Naive B cell (primary cell): ENCODE measurements around the gene PDPN. TPM values are rescaled to one million over a fixed set of nuclear protein-coding genes. Genes with fewer than 3 reads are reported as not detected.

ENCODE experiments used
- ATAC-seq, 2 donors: fragments of 150-1000 bp; cut with Tn5 transposase; 2 replicates each; pipeline ENCODE4 v1.10.0; 2021; ENCODE audit warnings: low read depth in 2 of 2, mild to moderate bottlenecking in 2 of 2, moderate library complexity in 2 of 2
- DNase-seq: peaks from one replicate; pipeline ENCODE4 v3.0.0; 2022
- H3K27ac Mint-ChIP-seq, 6 donors: one replicate each; pipeline ENCODE4 v1.8.0; 2020 to 2022; ENCODE audit warnings: mild to moderate bottlenecking in 6 of 6, mixed read lengths in 6 of 6, moderate library complexity in 5 of 6, inconsistent platforms in 2 of 6
- H3K27me3 Mint-ChIP-seq, 3 donors: one replicate each; pipeline ENCODE4 v1.8.0; 2021 to 2022; ENCODE audit warnings: mixed read lengths in 3 of 3, mild to moderate bottlenecking in 1 of 3
- H3K36me3 Mint-ChIP-seq, 2 donors: one replicate each; pipeline ENCODE4 v1.8.0; 2020 to 2022; ENCODE audit warnings: mixed read lengths in 2 of 2, inconsistent platforms in 1 of 2, mild to moderate bottlenecking in 1 of 2
- H3K4me1 Mint-ChIP-seq, 3 donors: one replicate each; pipeline ENCODE4 v1.8.0; 2020 to 2022; ENCODE audit warnings: mixed read lengths in 3 of 3, inconsistent platforms in 1 of 3, mild to moderate bottlenecking in 1 of 3, moderate library complexity in 1 of 3
- H3K4me3 Mint-ChIP-seq, 8 donors: one replicate each; pipeline ENCODE4 v1.8.0; 2020 to 2022; ENCODE audit warnings: mild to moderate bottlenecking in 8 of 8, mixed read lengths in 8 of 8, moderate library complexity in 8 of 8, inconsistent platforms in 2 of 8
- H3K9me3 Mint-ChIP-seq, 7 donors: one replicate each; pipeline ENCODE4 v1.8.0; 2020 to 2022; ENCODE audit warnings: mixed read lengths in 7 of 7, mild to moderate bottlenecking in 5 of 7, inconsistent platforms in 2 of 7, moderate library complexity in 1 of 7
- polyA plus RNA-seq, 6 donors: library from polyadenylated mRNA; unstranded; fragments of 300-500 nt; fragmentation: Illumina TruSeq; gene quantifications; one replicate each; pipeline ENCODE4 v1.2.3, GENCODE V29; 2021; ENCODE audit warnings: low read depth in 6 of 6

PDPN gene, protein sequence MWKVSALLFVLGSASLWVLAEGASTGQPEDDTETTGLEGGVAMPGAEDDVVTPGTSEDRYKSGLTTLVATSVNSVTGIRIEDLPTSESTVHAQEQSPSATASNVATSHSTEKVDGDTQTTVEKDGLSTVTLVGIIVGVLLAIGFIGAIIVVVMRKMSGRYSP
- polyA plus RNA-seq, result not detected

DNA sequence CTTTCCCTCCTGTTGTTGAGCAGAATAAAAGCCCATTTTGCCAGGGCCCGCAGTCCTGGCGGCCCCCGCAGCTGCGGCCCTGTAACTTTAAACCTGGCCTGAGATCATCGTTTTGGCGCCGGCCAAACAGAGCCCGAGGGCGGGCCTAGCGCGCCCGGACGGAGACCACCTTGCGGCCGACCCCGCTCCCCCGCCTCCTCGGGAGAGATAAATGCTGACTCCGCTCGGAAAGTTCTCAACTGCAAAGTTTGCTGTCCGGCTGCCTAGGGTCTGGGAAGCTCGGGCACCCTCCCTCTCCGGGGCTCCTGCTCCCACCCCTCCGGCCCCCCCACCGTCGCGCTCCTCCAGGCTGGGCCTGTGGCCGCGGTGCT lies at the start of gene PDPN:
Gene PDPN, plus strand, starts transcription at position 238 of the 371 bp plus-strand sequence. CDS start 202 bp downstream, outside the sequence.
- H3K4me1 Mint-ChIP-seq, result peaks cover 0 to 6% (median 0%) of the 10 kb centered on the region in 3 donors
- H3K27ac Mint-ChIP-seq, result peak within 1 kb of the TSS in 1 of 6 donors; percentile 41
- DNase-seq (no peak), ATAC-seq (no peak)
- H3K9me3 Mint-ChIP-seq, result peaks cover 0 to 5% (median 0%) of the 10 kb centered on the region in 7 donors
- peak within 1 kb of the TSS in 1 of 8 donors; percentile 54 for H3K4me3 Mint-ChIP-seq
- peaks cover 58 to 87% (median 79%) of the 10 kb centered on the region in 3 donors for H3K27me3 Mint-ChIP-seq
- no peaks in the 10 kb centered on the region for H3K36me3 Mint-ChIP-seq

DNA sequence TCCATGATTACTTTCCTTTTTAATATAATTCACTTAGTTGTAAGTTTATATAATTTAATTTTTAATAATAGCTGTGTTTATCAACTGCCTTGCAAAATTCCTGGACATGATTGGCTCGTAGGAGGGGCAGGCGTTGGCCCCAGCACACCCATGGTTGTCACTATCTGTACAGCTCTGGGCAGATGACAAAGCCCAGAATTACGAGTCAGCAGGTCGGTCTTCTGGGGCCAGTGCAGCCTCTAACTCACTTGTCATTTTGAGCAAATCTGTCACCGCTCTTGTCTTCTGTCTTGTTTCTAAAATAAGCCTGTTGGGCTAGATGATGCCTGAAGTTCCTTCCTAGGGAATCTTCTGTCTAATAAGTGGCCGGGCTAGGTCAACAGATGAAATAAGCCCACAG lies 48.4 kb upstream of the PDPN start:
- Mint-ChIP-seq H3K9me3 (peaks cover 0 to 3% (median 0%) of the 10 kb centered on the region in 7 donors), H3K27me3 (peaks cover 0 to 24% (median 13%) of the 10 kb centered on the region in 3 donors), H3K4me3 (no peak overlapping the region), H3K4me1 (no peaks in the 10 kb centered on the region), H3K36me3 (no peaks in the 10 kb centered on the region), H3K27ac (no peak overlapping the region)
- DNase-seq (no peak), ATAC-seq (no peak)

DNA sequence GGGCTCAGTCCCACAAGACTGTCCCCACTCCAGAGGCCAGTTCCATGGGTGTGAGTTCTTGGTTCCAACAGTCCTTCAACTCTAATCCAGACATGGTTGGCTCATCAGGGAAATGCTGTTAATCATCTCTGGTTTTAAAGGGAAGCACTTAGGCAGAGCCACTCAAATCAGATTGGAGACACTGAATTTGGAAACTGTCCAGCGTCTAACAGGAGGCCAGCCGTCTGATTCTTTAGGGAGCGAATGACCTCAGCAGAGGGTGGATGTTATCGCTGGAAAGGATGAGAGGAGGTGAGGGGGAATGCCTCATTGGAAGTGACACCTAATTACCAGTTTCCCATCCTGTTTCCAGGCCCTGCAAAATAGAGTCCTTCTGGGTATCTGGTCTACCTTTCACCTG lies 47.1 kb upstream of the PDPN start:
- H3K27ac Mint-ChIP-seq, result no peak overlapping the region
- H3K4me3 Mint-ChIP-seq, result peak overlapping the region in 1 of 8 donors; percentile 33
- peaks cover 0 to 3% (median 0%) of the 10 kb centered on the region in 7 donors for H3K9me3 Mint-ChIP-seq
- peaks cover 4 to 24% (median 8%) of the 10 kb centered on the region in 3 donors for H3K27me3 Mint-ChIP-seq
- H3K36me3 Mint-ChIP-seq, result no peaks in the 10 kb centered on the region
- no peak for DNase-seq
- no peak for ATAC-seq
- H3K4me1 Mint-ChIP-seq, result no peaks in the 10 kb centered on the region

DNA sequence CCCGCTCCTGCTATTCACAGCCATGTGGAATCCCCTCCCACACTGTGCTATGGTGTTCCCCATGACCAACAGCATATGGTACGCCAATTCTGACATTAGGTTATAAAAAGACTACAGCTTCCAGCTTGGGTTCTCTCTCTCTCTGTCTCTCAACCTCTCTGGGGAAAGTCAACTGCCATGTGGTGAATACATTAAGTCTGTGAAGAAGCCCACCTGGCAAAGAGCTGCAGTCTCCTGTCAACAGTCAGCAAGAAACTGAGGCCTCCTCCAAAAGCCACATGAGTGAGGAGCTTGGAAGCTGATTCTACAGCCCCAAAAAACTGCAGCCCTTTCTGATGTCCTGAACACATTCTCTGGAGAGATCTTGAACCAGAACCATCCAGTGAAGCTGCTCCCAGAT lies 44.8 kb upstream of the PDPN start:
- DNase-seq, result no peak
- Mint-ChIP-seq H3K27ac (no peak overlapping the region), H3K27me3 (peaks cover 4 to 24% (median 8%) of the 10 kb centered on the region in 3 donors), H3K4me1 (peaks cover 0 to 2% (median 0%) of the 10 kb centered on the region in 3 donors), H3K36me3 (no peaks in the 10 kb centered on the region), H3K4me3 (no peak overlapping the region), H3K9me3 (peaks cover 0 to 3% (median 0%) of the 10 kb centered on the region in 7 donors)
- ATAC-seq, result no peak

DNA sequence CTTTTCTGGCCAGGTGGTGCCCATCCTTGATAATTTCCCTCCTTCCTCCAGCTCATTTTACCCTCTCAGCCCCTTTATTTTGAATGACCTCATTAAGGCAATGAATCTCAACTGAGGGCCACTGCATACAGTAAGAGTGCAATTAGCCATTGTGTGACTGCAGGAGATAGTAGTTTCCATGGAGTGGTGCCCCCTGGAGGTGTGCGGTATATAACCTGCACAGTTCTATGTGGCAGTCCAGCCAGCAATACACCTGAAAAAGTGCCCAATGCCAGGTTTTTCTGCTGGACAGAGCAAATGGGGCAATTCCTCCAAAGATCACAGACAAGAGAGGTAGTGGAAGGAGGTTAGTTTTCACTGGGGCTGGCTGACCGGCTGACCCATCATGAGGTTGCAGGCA lies 43.9 kb upstream of the PDPN start:
- peaks cover 0 to 3% (median 0%) of the 10 kb centered on the region in 7 donors for H3K9me3 Mint-ChIP-seq
- H3K4me1 Mint-ChIP-seq, result peaks cover 0 to 2% (median 0%) of the 10 kb centered on the region in 3 donors
- H3K36me3 Mint-ChIP-seq, result no peaks in the 10 kb centered on the region
- no peak for DNase-seq
- ATAC-seq, result no peak
- peaks cover 4 to 24% (median 8%) of the 10 kb centered on the region in 3 donors for H3K27me3 Mint-ChIP-seq
- no peak overlapping the region for H3K27ac Mint-ChIP-seq
- no peak overlapping the region for H3K4me3 Mint-ChIP-seq

DNA sequence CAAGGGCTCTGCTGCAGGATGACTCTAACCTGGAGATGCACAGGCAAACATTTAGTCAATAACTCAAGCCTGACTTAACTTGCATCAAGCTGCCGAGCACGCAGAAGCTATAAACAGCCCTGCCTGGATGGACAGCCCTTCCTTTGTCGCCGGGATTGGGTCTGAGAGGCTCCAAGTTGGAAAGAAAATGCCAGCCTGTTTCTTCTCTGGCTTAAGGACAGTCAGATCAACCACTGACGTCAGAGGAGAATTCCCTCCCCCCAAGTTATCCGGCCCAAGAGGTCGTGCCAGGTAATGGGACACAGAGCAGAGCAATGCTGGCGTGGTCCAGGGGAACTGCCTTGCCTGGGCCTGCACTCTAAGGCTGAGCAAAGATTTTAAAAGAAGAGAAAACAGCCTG lies 42.8 kb upstream of the PDPN start:
- Mint-ChIP-seq H3K36me3 (no peaks in the 10 kb centered on the region), H3K27ac (no peak overlapping the region), H3K9me3 (no peaks in the 10 kb centered on the region), H3K4me3 (no peak overlapping the region), H3K27me3 (peaks cover 4 to 15% (median 10%) of the 10 kb centered on the region in 3 donors), H3K4me1 (peaks cover 0 to 2% (median 0%) of the 10 kb centered on the region in 3 donors)
- no peak for DNase-seq
- no peak for ATAC-seq

DNA sequence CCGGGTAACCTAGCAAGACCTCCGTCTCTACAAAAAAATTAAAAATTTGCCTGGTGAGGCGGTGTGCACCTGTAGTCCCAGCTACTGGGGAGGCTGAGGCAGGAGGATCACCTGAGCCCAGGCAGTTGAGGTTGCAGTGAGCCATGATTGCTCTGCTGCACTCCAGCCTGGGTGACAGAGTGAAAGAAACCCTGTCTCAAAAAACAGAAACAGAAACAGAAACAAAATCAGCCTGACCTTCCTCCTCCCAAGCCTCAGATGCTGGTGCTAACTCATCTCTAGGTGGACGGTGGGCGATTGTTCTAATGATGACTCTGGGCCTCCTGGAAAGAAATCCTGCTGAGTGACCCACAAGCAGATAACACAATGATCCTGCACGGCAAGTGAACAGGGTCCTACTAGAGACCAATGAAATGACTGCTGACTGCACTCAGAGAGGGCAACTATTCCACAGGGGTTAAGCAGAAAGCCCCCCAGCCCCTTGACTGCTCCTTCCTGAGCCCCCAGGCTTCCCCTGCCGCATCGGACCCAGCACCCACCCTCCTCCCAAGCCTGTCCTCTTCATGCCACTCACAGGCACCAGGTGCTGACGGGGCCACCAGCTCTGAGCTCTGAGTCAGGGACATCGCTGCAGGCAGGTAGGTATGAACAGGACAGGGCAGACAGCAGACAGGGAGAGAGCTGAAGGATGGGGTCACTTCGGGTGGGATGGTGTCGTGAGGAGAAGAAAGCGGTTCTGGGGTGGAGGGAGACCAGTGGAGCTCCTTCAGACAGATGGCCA lies 42.0 kb upstream of the PDPN start:
- no peak overlapping the region for H3K4me3 Mint-ChIP-seq

DNA sequence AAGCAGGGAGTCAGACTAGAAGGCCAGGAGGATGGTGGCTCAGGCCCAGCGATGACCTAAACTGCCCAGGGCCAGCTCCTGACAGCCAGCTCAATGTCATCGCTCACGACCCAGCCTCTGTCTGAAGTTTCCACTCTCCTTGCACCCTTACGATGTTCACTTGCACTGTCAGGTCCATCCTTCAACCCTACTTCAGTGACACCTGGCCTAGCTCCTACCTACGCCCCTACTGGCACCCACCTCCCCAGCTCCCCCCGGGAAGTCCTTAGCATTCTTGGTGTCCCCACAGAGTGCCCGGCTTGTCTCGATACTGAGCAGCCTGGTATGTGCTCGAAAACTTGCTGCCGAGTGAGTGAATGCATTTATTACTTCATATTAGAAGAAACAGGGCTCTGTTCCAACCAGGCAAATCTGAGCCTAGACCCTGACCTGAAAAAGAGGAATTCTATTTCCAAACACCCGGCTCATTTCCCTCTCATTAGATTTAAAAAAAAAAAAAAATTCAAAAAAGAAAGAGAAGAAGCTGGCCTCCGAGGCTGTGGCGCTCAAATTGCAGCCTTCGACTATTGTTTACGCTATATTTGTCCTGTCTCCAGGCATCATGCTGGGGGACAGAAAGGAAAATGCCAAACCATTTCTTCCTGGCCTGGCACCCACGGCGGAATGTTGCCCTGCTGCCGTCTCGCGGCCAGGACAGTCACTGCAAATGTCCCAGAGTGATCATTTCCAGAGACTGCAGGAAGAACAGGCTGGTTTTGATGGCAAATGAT lies 40.0 kb upstream of the PDPN start:
- no peaks in the 10 kb centered on the region for H3K9me3 Mint-ChIP-seq
- ATAC-seq (no peak), DNase-seq (no peak)
- peaks cover 0 to 2% (median 0%) of the 10 kb centered on the region in 3 donors for H3K4me1 Mint-ChIP-seq
- no peak overlapping the region for H3K4me3 Mint-ChIP-seq
- peaks cover 17 to 23% (median 22%) of the 10 kb centered on the region in 3 donors for H3K27me3 Mint-ChIP-seq
- no peaks in the 10 kb centered on the region for H3K36me3 Mint-ChIP-seq
- peak overlapping the region in 1 of 6 donors; percentile 70 for H3K27ac Mint-ChIP-seq

More for the DNA sequence above, 42.0 kb upstream of the PDPN start:
- Mint-ChIP-seq H3K27me3 (peaks cover 7 to 12% (median 11%) of the 10 kb centered on the region in 3 donors), H3K9me3 (no peaks in the 10 kb centered on the region), H3K27ac (no peak overlapping the region), H3K36me3 (no peaks in the 10 kb centered on the region), H3K4me1 (peaks cover 0 to 2% (median 0%) of the 10 kb centered on the region in 3 donors)
- no peak for ATAC-seq
- no peak for DNase-seq

DNA sequence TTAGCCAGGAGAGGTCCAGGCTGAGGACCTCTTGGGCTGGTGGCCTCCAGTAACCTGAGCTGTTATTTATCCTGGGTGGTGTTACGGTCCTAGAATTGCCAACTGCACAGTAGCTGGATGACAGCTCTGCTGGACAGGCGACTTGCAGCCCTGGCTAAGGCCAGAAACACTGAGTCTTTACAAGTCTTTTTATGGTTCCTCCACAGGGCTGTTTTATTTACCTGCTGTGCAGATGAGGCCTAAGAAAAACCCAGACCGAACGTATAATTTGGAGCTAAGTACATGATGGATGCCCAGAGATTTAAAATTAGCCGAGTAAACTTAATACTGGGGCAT lies 39.4 kb upstream of the PDPN start:
- DNase-seq (no peak), ATAC-seq (no peak)
- Mint-ChIP-seq H3K9me3 (no peaks in the 10 kb centered on the region), H3K4me3 (no peak overlapping the region), H3K27me3 (peaks cover 21 to 27% (median 22%) of the 10 kb centered on the region in 3 donors), H3K4me1 (peaks cover 0 to 2% (median 0%) of the 10 kb centered on the region in 3 donors), H3K27ac (peak overlapping the region in 1 of 6 donors; percentile 70), H3K36me3 (no peaks in the 10 kb centered on the region)

DNA sequence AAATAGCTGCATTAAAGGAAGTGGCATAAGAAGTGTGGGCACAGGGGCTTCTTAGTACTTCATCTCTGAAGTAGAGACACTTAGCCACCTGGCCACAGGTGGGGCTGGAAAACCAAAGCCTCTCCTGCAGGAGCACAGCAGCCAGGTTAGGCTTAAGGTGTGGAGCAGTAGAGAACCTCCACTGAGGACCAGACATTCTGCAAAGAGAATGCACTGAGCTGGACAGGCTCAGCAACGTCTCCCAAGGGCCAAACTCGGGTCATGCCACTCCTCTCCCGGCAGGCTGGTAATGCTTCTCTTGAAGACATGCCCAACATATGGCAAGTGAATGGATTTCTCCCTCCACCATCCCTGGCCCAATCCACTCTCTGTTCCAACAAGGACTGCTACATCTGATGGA lies 36.8 kb upstream of the PDPN start:
- H3K4me3 Mint-ChIP-seq, result no peak overlapping the region
- no peak overlapping the region for H3K27ac Mint-ChIP-seq
- no peak for ATAC-seq

DNA sequence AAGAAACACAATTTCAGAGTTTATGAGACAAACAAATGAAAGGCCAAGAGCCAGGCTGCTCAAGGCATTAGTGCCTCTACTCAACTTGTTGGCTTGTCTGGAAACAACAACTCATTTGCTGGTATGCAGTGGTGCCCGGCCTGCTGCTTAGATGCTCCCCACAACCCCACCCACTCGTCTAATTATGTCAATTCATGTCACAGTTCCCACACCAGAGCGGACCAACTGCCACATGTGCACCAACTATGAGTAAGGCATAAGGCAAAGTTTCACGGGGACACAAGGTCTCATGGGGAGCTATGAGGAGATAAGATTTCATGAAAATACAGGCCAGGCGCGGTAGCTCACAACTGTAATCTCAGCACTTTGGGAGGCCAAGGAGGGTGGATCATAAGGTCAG lies 35.4 kb upstream of the PDPN start:
- DNase-seq, result no peak
- Mint-ChIP-seq H3K4me1 (no peaks in the 10 kb centered on the region), H3K9me3 (no peaks in the 10 kb centered on the region), H3K36me3 (no peaks in the 10 kb centered on the region), H3K27ac (no peak overlapping the region), H3K27me3 (peaks cover 18 to 26% (median 22%) of the 10 kb centered on the region in 3 donors), H3K4me3 (no peak overlapping the region)
- no peak for ATAC-seq

More for the DNA sequence above, 36.8 kb upstream of the PDPN start:
- Mint-ChIP-seq H3K36me3 (no peaks in the 10 kb centered on the region), H3K4me1 (peaks cover 0 to 2% (median 0%) of the 10 kb centered on the region in 3 donors), H3K27me3 (peaks cover 18 to 23% (median 22%) of the 10 kb centered on the region in 3 donors), H3K9me3 (no peaks in the 10 kb centered on the region)
- DNase-seq, result no peak

DNA sequence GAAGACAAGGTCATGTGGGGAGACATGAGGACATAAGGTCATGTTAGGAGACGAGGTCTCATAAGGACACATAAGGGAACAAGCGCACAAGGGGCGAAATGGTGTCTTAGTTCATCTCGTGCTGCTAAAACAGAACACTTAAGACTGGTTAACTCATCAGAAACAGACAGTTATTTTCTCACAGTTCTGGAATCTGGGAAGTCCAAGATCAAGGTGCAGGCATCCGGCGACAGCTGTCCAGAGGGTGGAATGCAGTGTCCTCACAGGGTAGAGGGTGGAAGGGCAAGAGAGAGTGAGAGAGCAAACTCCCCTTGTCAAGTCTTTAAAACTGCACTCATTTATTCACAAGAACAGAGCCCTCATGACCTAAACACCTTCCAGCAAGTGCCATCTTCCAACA lies 34.6 kb upstream of the PDPN start:
- H3K9me3 Mint-ChIP-seq, result no peaks in the 10 kb centered on the region
- ATAC-seq (no peak), DNase-seq (no peak)
- H3K27me3 Mint-ChIP-seq, result peaks cover 18 to 26% (median 22%) of the 10 kb centered on the region in 3 donors
- no peaks in the 10 kb centered on the region for H3K36me3 Mint-ChIP-seq
- no peak overlapping the region for H3K4me3 Mint-ChIP-seq
- H3K4me1 Mint-ChIP-seq, result no peaks in the 10 kb centered on the region
- no peak overlapping the region for H3K27ac Mint-ChIP-seq

DNA sequence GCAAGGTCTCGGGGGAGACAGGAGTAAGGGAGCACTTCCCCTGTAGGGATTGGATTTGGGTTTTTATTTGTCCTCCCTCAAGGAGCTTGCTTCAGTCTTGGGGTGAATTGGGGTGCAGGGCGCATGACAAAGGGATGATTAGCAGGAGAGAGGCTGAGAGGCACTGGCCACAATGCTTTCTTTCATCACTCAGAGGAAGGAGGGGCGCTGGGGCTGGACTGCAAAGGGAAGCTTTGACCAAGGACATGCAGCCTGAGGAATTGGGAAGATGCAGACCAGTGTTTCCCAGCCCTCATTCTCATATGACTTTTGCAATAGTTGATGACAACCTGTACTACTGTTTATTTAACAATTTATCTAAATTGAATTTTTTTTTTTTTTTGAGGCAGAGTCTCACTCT lies 34.1 kb upstream of the PDPN start:
- no peak for DNase-seq
- Mint-ChIP-seq H3K9me3 (no peaks in the 10 kb centered on the region), H3K27ac (no peak overlapping the region), H3K4me1 (no peaks in the 10 kb centered on the region), H3K4me3 (no peak overlapping the region), H3K36me3 (no peaks in the 10 kb centered on the region), H3K27me3 (peaks cover 18 to 26% (median 22%) of the 10 kb centered on the region in 3 donors)
- ATAC-seq, result no peak
